ENCODE measurements around the gene TARM1. TPM values are rescaled to one million over a fixed set of nuclear protein-coding genes. Genes with fewer than 3 reads are reported as not detected.

TARM1 gene
- total RNA-seq, 2 experiments from 2014 or later: not detected

DNA sequence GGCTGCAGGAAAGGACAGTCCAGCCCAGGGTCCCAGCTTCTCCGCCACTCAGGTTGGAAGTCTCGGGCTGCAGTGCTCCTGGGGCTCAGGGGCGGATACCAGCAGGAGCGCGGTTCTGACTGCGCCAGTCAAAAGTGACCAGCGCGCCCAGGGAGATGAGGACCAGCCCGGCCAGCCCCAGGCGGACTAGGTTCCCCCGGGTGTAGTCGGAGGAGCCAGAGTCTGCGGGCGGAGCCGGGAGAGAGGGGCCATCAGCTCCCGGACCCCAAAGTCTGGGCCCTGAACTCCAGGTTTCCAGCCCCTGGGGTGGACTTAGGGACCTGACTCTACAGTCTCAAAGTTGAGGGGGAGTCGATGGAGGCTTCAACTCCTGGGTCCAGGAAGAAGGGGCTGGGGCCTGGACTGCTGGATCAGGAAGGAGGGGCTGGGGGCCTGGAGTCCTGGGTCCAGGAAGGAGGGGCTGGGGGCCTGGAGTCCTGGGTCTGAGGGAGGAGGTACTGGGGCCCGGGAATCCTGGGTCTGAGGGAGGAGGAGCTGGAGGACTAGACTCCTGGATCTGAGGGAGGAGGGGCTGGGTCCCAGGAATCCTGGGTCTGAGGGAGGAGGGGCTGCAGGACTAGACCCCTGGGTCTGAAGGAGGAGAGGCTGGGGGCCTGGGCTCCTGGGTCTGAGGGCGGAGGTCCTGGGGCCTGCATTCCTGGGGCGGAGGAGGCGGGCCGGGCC lies 14.1 kb upstream of the TARM1 start:
- H3K36me3 Mint-ChIP-seq (ENCODE audit: low read depth): no peaks in the 10 kb centered on the region
- ChIA-PET CTCF (no interaction called here), POLR2A (no interaction called here)
- H3K27ac Mint-ChIP-seq: no peak overlapping the region
- H3K4me3 Mint-ChIP-seq: peak overlapping the region; percentile 10
- DNase-seq: no peak
- peaks cover 19% of the 10 kb centered on the region for H3K27me3 Mint-ChIP-seq
- H3K9me3 Mint-ChIP-seq: peaks cover 3% of the 10 kb centered on the region
- H3K4me1 Mint-ChIP-seq: peaks cover 18% of the 10 kb centered on the region

DNA sequence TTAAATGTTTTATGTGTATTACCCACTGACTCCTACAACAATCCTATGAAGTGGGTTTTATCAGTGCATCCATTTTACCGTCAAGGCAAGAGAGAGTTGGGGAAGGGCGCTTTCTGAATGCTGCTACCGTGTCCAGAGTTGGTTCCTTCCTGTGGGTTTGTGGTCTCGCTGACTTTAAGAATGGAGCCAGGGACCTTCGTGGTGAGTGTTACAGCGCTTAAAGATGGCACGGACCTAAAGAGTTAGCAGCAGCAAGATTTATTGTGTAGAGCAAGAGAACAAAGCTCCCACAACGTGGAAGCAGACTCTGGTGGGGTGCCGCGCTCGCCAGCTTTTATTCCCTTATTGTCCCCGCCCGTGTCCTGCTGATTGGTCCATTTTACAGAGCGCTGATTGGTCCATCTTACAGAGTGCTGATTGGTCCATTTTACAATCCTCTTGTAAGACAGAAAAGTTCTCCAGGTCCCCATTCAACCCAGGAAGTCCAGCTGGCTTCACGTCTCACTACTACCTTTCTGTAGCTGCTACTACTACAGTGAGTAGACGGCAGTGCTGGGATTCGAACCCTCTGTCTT lies 13.3 kb upstream of the TARM1 start:
- no peak overlapping the region for H3K27ac Mint-ChIP-seq
- POLR2A ChIA-PET: no interaction called here
- no peak for DNase-seq
- H3K36me3 Mint-ChIP-seq (ENCODE audit: low read depth): no peaks in the 10 kb centered on the region
- CTCF ChIA-PET: interaction anchor here (0.6 kb wide), 1 partner anchor 301 kb away, joined by 4 read pairs; no protein-coding TSS in a partner anchor
- peaks cover 19% of the 10 kb centered on the region for H3K27me3 Mint-ChIP-seq
- H3K4me3 Mint-ChIP-seq: no peak overlapping the region
- peaks cover 3% of the 10 kb centered on the region for H3K9me3 Mint-ChIP-seq
- peaks cover 18% of the 10 kb centered on the region for H3K4me1 Mint-ChIP-seq

DNA sequence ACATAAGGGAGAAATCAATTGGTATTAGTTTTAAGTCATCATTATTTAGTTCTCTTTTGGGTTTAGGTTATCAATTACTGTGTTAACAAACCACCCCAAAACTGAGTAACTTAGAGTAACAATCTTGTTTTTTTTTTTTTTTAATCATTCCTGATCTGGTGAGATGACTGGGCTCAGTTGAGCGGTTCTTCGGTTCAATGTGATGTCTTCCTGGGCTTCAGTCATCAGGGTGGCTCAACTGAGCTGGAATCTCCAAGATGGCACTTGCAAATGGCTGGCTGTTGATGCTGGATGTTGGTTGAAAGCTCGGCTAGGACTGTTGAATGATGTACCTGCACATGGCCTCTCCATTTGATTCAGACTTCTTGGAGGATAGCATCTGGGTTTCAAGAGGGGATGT lies 3.2 kb upstream of the TARM1 start:
- ChIA-PET POLR2A (no interaction called here), CTCF (interaction anchor here (1.5 kb wide), 1 partner anchor 12 kb away, joined by 3 read pairs; no protein-coding TSS in a partner anchor)

DNA sequence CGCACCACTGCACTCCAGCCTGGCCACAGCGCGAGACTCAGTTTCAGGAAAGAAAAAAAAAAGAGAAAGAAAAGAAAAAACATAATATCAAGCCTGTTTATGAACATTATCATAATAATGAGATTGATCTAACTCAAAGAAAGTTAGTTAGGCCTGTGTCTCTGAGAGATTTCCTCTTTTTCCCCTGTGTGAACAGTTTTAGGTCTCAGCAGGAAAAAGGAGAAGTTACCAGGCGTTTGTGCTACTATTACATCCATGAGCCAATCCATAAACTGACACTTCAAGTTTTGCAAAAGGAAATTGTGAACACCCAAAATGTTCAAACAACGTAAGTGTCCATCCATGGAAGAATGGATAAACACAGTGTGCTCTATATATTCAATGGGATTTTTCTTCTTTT lies 3.8 kb downstream of the TARM1 start:
- peaks cover 3% of the 10 kb centered on the region for H3K27me3 Mint-ChIP-seq
- no peak overlapping the region for H3K27ac Mint-ChIP-seq
- no peak overlapping the region for H3K4me3 Mint-ChIP-seq
- H3K4me1 Mint-ChIP-seq: no peaks in the 10 kb centered on the region
- CTCF ChIA-PET: no interaction called here
- H3K9me3 Mint-ChIP-seq: peaks cover 5% of the 10 kb centered on the region
- POLR2A ChIA-PET: no interaction called here
- no peaks in the 10 kb centered on the region for H3K36me3 Mint-ChIP-seq (ENCODE audit: low read depth)
- DNase-seq: no peak

More for the DNA sequence above, 3.2 kb upstream of the TARM1 start:
- no peak overlapping the region for H3K27ac Mint-ChIP-seq
- H3K4me1 Mint-ChIP-seq: no peaks in the 10 kb centered on the region
- no peak overlapping the region for H3K4me3 Mint-ChIP-seq
- H3K9me3 Mint-ChIP-seq: peaks cover 8% of the 10 kb centered on the region
- H3K36me3 Mint-ChIP-seq (ENCODE audit: low read depth): no peaks in the 10 kb centered on the region
- H3K27me3 Mint-ChIP-seq: peaks cover 2% of the 10 kb centered on the region
- no peak for DNase-seq

- DNase-seq: no peak
- POLR2A ChIA-PET: no interaction called here
- Mint-ChIP-seq H3K27ac (no peak overlapping the region), H3K27me3 (peaks cover 3% of the 10 kb centered on the region), H3K4me3 (no peak overlapping the region), H3K9me3 (peaks cover 2% of the 10 kb centered on the region), H3K4me1 (no peaks in the 10 kb centered on the region), H3K36me3 (ENCODE audit: low read depth) (no peaks in the 10 kb centered on the region)
- CTCF ChIA-PET: no interaction called here
These were observed 6.3 kb downstream of the TARM1 start for GRCh38 chr19:54074851-54075250.

DNA sequence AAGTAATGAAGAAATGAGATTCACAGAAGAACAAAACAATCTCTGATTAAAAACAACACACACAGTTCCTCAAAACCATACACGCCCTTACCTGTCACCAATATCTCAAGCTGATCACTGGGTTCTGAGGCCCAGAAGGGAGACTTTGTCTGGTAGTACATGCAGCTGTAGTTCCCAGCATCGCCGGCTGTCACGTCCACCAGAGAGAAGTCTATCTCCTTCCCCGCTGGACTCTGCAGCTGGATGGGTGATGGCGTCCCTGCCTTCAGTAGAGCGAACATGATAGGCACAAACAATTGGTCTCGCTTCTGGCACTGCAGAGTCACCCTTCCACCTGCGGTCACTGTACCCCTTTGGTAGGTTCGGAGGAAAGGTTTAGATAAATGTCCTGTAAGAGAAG lies 7.3 kb downstream of the TARM1 start:
- ChIA-PET CTCF (no interaction called here), POLR2A (no interaction called here)
- Mint-ChIP-seq H3K4me1 (no peaks in the 10 kb centered on the region), H3K36me3 (ENCODE audit: low read depth) (no peaks in the 10 kb centered on the region), H3K4me3 (no peak overlapping the region), H3K9me3 (no peaks in the 10 kb centered on the region), H3K27ac (no peak overlapping the region), H3K27me3 (no peaks in the 10 kb centered on the region)
- no peak for DNase-seq

- no peaks in the 10 kb centered on the region for H3K9me3 Mint-ChIP-seq
- ChIA-PET CTCF (no interaction called here), POLR2A (no interaction called here)
- no peak overlapping the region for H3K4me3 Mint-ChIP-seq
- no peaks in the 10 kb centered on the region for H3K27me3 Mint-ChIP-seq
- no peak for DNase-seq
- H3K27ac Mint-ChIP-seq: no peak overlapping the region
- H3K36me3 Mint-ChIP-seq (ENCODE audit: low read depth): no peaks in the 10 kb centered on the region
- H3K4me1 Mint-ChIP-seq: no peaks in the 10 kb centered on the region
These were observed 11.7 kb downstream of the TARM1 start for GRCh38 chr19:54069470-54069869.

DNA sequence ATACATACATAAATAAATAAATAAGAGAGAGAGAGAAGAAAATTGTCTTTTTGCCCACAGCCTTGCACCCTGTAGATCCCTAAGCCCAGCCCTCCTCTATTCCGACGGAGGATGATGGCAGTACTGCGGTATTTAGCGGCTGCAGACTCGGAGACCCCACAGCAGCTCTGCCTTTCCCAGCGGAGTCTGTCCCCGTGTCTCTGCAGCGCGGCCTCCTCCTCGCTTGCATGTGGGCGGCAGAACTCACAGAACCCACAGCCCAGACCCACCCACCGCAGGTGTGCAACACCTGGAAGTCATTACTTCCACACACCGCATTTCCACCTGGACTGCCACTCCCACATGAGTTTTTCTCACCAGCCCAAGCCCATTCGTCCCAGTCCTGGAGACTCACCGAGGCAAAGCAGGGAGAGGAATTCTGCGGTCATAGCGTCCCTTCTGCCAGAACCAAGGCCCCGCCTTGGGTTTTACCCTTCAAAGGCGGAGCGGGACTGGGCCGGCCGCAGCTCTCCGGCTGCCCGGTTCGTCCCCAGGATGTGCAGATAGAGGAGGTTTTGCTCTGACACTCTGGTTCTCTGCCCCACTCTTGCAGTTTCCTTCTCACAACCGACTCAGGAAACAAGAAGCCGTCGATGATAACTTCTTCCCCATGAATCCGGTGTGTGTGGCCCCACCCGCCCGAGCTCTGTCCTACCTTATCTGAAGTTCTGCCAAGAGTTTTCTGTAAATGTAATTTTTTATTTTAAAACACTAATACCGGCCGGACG lies 17.6 kb downstream of the TARM1 start, which contains the start of gene VSTM1:
VSTM1 (minus strand) TSS at position 548 of the 767 bp plus-strand sequence; CDS start at position 428, 120 bp downstream.
- no peak for DNase-seq
- no peak within 1 kb of the TSS for H3K4me3 Mint-ChIP-seq
- H3K36me3 Mint-ChIP-seq (ENCODE audit: low read depth): no peaks in the 10 kb centered on the region
- no peak within 1 kb of the TSS for H3K27ac Mint-ChIP-seq
- no peaks in the 10 kb centered on the region for H3K27me3 Mint-ChIP-seq
- H3K9me3 Mint-ChIP-seq: no peaks in the 10 kb centered on the region
- CTCF ChIA-PET: interaction anchor here (0.6 kb wide), 1 partner anchor 15 kb away, joined by 4 read pairs; no protein-coding TSS in a partner anchor
- H3K4me1 Mint-ChIP-seq: no peaks in the 10 kb centered on the region
- POLR2A ChIA-PET: no interaction called here

DNA sequence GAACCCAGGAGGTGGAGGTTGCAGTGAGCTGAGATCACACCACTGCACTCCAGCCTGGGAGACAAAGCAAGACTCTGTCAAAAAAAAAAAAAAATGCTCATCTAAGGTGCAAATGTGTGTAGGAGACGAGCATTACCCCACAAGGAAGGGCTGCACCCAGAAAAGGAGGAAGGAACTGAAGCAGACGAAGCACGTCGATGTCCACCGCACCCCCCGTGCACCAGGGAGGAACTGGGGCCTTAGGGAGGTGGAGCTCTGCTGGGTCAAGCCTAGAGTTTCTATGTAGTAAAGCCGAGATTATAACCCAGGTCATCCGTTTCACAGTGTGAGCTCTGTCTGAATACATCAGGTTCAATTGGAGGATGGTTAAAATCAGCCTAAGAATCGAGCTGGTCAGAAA lies 18.5 kb downstream of the TARM1 start:
- DNase-seq: no peak
- Mint-ChIP-seq H3K4me1 (no peaks in the 10 kb centered on the region), H3K36me3 (ENCODE audit: low read depth) (no peaks in the 10 kb centered on the region), H3K27me3 (no peaks in the 10 kb centered on the region), H3K27ac (no peak overlapping the region), H3K9me3 (no peaks in the 10 kb centered on the region), H3K4me3 (no peak overlapping the region)
- POLR2A ChIA-PET: no interaction called here
- CTCF ChIA-PET: no interaction called here

DNA sequence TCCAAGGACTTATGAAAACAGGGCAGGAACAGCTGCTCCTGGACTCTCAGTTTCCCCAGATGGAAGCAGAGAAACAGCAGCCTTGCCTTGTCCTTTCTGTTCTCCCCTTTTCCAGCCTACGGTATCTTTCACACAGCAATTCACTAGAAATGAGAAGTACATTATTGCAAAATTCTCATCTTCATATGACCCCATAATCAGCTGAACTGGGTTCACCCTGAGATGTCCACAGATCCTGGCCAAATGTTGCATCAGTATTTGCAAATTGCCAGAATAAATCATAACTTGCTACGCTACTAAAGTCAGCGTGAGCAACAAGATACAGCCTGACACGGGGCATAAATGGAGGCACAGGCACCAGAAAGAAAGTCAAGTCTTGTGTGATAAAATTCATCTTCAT lies 33.5 kb downstream of the TARM1 start:
- Mint-ChIP-seq H3K4me1 (no peaks in the 10 kb centered on the region), H3K36me3 (ENCODE audit: low read depth) (no peaks in the 10 kb centered on the region), H3K27me3 (peaks cover 3% of the 10 kb centered on the region), H3K27ac (no peak overlapping the region), H3K9me3 (peaks cover 2% of the 10 kb centered on the region), H3K4me3 (no peak overlapping the region)
- no peak for DNase-seq
- POLR2A ChIA-PET: no interaction called here
- CTCF ChIA-PET: no interaction called here

DNA sequence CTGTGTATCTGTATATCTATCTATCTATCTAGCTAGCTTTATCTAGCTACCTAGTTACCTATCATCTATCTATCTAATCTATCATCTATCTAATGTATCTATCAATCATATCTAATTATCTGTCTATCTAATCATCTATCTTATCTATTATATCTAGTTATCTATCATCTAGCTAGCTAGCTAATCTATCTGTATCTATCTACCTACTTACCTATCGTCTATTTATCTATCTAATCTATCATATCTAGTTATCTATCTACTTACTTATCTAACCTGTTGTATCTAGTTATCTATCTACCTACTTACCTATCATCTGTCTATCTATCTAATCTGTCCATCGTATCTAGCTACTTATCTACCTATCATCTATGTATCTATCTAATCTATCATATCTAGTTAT lies 35.4 kb downstream of the TARM1 start:
- no peak overlapping the region for H3K4me3 Mint-ChIP-seq
- no peaks in the 10 kb centered on the region for H3K36me3 Mint-ChIP-seq (ENCODE audit: low read depth)
- H3K27me3 Mint-ChIP-seq: peaks cover 5% of the 10 kb centered on the region
- DNase-seq: no peak
- no peak overlapping the region for H3K27ac Mint-ChIP-seq
- ChIA-PET CTCF (no interaction called here), POLR2A (no interaction called here)
- H3K9me3 Mint-ChIP-seq: no peaks in the 10 kb centered on the region
- H3K4me1 Mint-ChIP-seq: no peaks in the 10 kb centered on the region

- H3K4me1 Mint-ChIP-seq: no peaks in the 10 kb centered on the region
- H3K36me3 Mint-ChIP-seq (ENCODE audit: low read depth): no peaks in the 10 kb centered on the region
- H3K9me3 Mint-ChIP-seq: no peaks in the 10 kb centered on the region
- peaks cover 2% of the 10 kb centered on the region for H3K27me3 Mint-ChIP-seq
- CTCF ChIA-PET: interaction anchor here (0.9 to 1.3 kb wide), 2 partner anchors 12 to 250 kb away, joined by 3 read pairs; no protein-coding TSS in a partner anchor
- POLR2A ChIA-PET: no interaction called here
- no peak overlapping the region for H3K27ac Mint-ChIP-seq
- DNase-seq: no peak
- H3K4me3 Mint-ChIP-seq: no peak overlapping the region
These were observed 38.2 kb downstream of the TARM1 start for GRCh38 chr19:54042989-54043388.

- H3K27ac Mint-ChIP-seq: no peak overlapping the region
- no peak for DNase-seq
- no peak overlapping the region for H3K4me3 Mint-ChIP-seq
- H3K4me1 Mint-ChIP-seq: no peaks in the 10 kb centered on the region
- peaks cover 2% of the 10 kb centered on the region for H3K27me3 Mint-ChIP-seq
- no peaks in the 10 kb centered on the region for H3K9me3 Mint-ChIP-seq
- POLR2A ChIA-PET: no interaction called here
- CTCF ChIA-PET: interaction anchor here (1.3 kb wide), 1 partner anchor 11 kb away, joined by 3 read pairs; no protein-coding TSS in a partner anchor
- no peaks in the 10 kb centered on the region for H3K36me3 Mint-ChIP-seq (ENCODE audit: low read depth)
These were observed 39.1 kb downstream of the TARM1 start for GRCh38 chr19:54041969-54042606.
